Kidney capillary endothelial cell (primary cell): ENCODE data around the gene LRRC4B.
A peak's percentile ranks its signal among the peaks of the same experiment; 100 is the strongest.

ENCODE experiments used
- DNase-seq: peaks from one replicate; pipeline ENCODE4 v3.0.0-alpha.2; 2018; ENCODE audit warnings: low spot score

Gene LRRC4B

GRCh38 chr19:50573741-50574461 is 5.7 kb upstream of the LRRC4B start:
- no peak for DNase-seq

GRCh38 chr19:50570997-50571396 is 2.8 kb upstream of the LRRC4B start:
- no peak for DNase-seq

- no peak for DNase-seq
Observed at GRCh38 chr19:50569938-50570540, 1.8 kb upstream of the LRRC4B start.

GRCh38 chr19:50568728-50569698 is 778 bp upstream of the LRRC4B start:
- DNase-seq, result no peak

GRCh38 chr19:50567052-50567841 is 988 bp downstream of the LRRC4B start:
- no peak for DNase-seq

GRCh38 chr19:50565984-50566903 is 2.0 kb downstream of the LRRC4B start:
- DNase-seq, result peak; percentile 54

GRCh38 chr19:50564229-50565105 is 3.8 kb downstream of the LRRC4B start:
- DNase-seq, result no peak

GRCh38 chr19:50563597-50563996 is 4.6 kb downstream of the LRRC4B start:
- DNase-seq, result no peak

GRCh38 chr19:50562996-50563395 is 5.2 kb downstream of the LRRC4B start:
- no peak for DNase-seq

- no peak for DNase-seq
Observed at GRCh38 chr19:50562329-50562728, 5.9 kb downstream of the LRRC4B start.

- DNase-seq, result no peak
Observed at GRCh38 chr19:50559636-50560035, 8.6 kb downstream of the LRRC4B start.

- DNase-seq, result no peak
Observed at GRCh38 chr19:50558449-50558848, 9.8 kb downstream of the LRRC4B start.

GRCh38 chr19:50558039-50558438 is 10.2 kb downstream of the LRRC4B start:
- no peak for DNase-seq

GRCh38 chr19:50557009-50557613 is 11.1 kb downstream of the LRRC4B start:
- DNase-seq, result no peak

GRCh38 chr19:50556282-50557008 is 11.8 kb downstream of the LRRC4B start:
- peak; percentile 63 for DNase-seq

- DNase-seq, result no peak
Observed at GRCh38 chr19:50555450-50556281, 12.6 kb downstream of the LRRC4B start.

- DNase-seq, result no peak
Observed at GRCh38 chr19:50555033-50555432, 13.2 kb downstream of the LRRC4B start.

GRCh38 chr19:50554212-50554611 is 14.0 kb downstream of the LRRC4B start:
- DNase-seq, result no peak
